K562 treated with DMSO at 1 percent for 24 hours (cell line): ENCODE measurements around the gene SHISAL1. TPM values are rescaled to one million over a fixed set of nuclear protein-coding genes. Genes with fewer than 3 reads are reported as not detected.

Experiments used
- total RNA-seq: library from RNA; unstranded; fragments of 300-600 nt; gene quantifications from 2 replicates; pipeline ENCODE4 v1.2.3, GENCODE V29; 2022; ENCODE audit warnings: low read depth; ENCODE audit not compliant: insufficient read depth

Gene SHISAL1
- not detected in 2 replicates for total RNA-seq

GRCh38 chr22:44312766-44313165 is at the start of gene SHISAL1:
Gene SHISAL1 (minus strand): TSS chr22:44312951. CDS start chr22:44300945, 12,006 bp downstream.

Other genes starting within 250 kb of the SHISAL1 start
- gene PARVG, start 132.0 kb downstream of the SHISAL1 start, total RNA-seq: not detected in 2 replicates
- gene RTL6, start 185.3 kb upstream of the SHISAL1 start, total RNA-seq: 5.0 and 5.5 TPM in 2 replicates